Tibial nerve (tissue), 4 donors: ENCODE results near the gene RIPOR1.

Source experiments
- EP300 ChIP-seq, 2 donors: sonication (generic); formaldehyde crosslinking; IDR thresholded peaks; one replicate each; pipeline ENCODE4 v1.6.1; 2017; ENCODE audit warnings: antibody characterized with exemption in 2 of 2, mild to moderate bottlenecking in 1 of 2
- POLR2A ChIP-seq, 2 donors: fragments of 450-650 bp; IDR thresholded peaks; one replicate each; pipeline ENCODE4 v1.6.1; 2017; ENCODE audit warnings: antibody characterized with exemption in 2 of 2, mild to moderate bottlenecking in 2 of 2, moderate library complexity in 2 of 2
- TF ChIP-seq, protein P1 (sequence below), 5 experiments: fragments of 200-600 bp in 3 of 5; fragments of 450-650 bp in 2 of 5; sonication (generic) in 3 of 5; IDR thresholded peaks; one replicate each; pipeline ENCODE4 v1.5.1; 2016 to 2019; ENCODE audit warnings: antibody characterized with exemption in 5 of 5, mild to moderate bottlenecking in 3 of 5, moderate library complexity in 2 of 5

DNA sequence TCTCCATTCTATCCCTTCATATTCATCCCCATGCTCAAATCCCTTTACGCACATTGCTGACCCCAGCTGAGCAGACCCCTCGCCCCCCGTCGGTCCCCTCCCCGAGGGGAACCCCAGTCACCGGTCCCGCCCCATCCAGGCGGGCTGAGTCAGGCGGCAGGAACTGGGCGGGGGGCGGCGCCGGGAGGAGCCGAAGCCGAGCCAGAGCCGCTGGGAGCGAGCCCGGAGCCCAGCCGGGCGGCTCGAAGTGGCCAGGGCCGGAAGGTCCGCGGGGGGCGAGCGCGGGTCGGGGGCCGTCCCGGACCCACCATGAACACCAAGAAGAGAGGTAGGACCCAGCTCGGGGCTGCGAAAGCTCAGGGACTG is 8.6 kb downstream of the RIPOR1 start:
- TF ChIP-seq, protein P1, sequence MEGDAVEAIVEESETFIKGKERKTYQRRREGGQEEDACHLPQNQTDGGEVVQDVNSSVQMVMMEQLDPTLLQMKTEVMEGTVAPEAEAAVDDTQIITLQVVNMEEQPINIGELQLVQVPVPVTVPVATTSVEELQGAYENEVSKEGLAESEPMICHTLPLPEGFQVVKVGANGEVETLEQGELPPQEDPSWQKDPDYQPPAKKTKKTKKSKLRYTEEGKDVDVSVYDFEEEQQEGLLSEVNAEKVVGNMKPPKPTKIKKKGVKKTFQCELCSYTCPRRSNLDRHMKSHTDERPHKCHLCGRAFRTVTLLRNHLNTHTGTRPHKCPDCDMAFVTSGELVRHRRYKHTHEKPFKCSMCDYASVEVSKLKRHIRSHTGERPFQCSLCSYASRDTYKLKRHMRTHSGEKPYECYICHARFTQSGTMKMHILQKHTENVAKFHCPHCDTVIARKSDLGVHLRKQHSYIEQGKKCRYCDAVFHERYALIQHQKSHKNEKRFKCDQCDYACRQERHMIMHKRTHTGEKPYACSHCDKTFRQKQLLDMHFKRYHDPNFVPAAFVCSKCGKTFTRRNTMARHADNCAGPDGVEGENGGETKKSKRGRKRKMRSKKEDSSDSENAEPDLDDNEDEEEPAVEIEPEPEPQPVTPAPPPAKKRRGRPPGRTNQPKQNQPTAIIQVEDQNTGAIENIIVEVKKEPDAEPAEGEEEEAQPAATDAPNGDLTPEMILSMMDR (IDR thresholded peaks at IDR 0.05): no peak
- TF ChIP-seq POLR2A (IDR thresholded peaks at IDR 0.05): peak in 1 of 2 donors; percentile 55
- peak in 1 of 2 donors; percentile 21 for TF ChIP-seq EP300 (IDR thresholded peaks at IDR 0.05)
